Nucleus accumbens (tissue), 56 donors: ENCODE measurements around the gene ENTPD5.
"Not testable (repeated sequence)": the region's sequence is repeated elsewhere in the genome, so short reads cannot be mapped to it uniquely, and the experiment has no call there.

Experiments
- DNase-seq, 56 donors: peaks; one replicate each; lab custom pipeline; 2025; lab: John Stamatoyannopoulos, UW

ENTPD5 gene

GRCh38 chr14:73945159-73945670 is 73.9 kb downstream of the ENTPD5 start:
- no peak for DNase-seq

- DNase-seq = no peak
These were observed 74.5 kb downstream of the ENTPD5 start for GRCh38 chr14:73944432-73945158.

- DNase-seq = no peak
These were observed 76.0 kb downstream of the ENTPD5 start for GRCh38 chr14:73943083-73943482.

- DNase-seq = no peak
These were observed 76.9 kb downstream of the ENTPD5 start for GRCh38 chr14:73942180-73942579.

- no peak for DNase-seq
These were observed 82.1 kb downstream of the ENTPD5 start for GRCh38 chr14:73937012-73937411.

- DNase-seq = no peak
These were observed 82.5 kb downstream of the ENTPD5 start for GRCh38 chr14:73936548-73936947.

GRCh38 chr14:73935666-73936065 is 83.4 kb downstream of the ENTPD5 start:
- DNase-seq = no peak

GRCh38 chr14:73924337-73924736 is 94.8 kb downstream of the ENTPD5 start:
- no peak for DNase-seq

- not testable (repeated sequence) for DNase-seq
These were observed 99.6 kb downstream of the ENTPD5 start for GRCh38 chr14:73919457-73919856.

- no peak for DNase-seq
These were observed 102.8 kb downstream of the ENTPD5 start for GRCh38 chr14:73916324-73916723.

- no peak for DNase-seq
These were observed 105.8 kb downstream of the ENTPD5 start for GRCh38 chr14:73913256-73913655.

- no peak for DNase-seq
These were observed 109.4 kb downstream of the ENTPD5 start for GRCh38 chr14:73909681-73910080.
